Gastrocnemius medialis (tissue), 4 donors: ENCODE data around the gene MTMR4. TPM values are rescaled to one million over a fixed set of nuclear protein-coding genes. Genes with fewer than 3 reads are reported as not detected.

Experiments
- ATAC-seq, 2 donors: fragments of 150-250 bp; one replicate each; pipeline ENCODE4 v1.9.1; 2016
- DNase-seq, 2 donors: peaks; one replicate each; pipeline ENCODE4 v3.0.0-alpha.2; 2019
- H3K27ac ChIP-seq, 4 donors: fragments of 200-600 bp; sonication (generic); 1 replicate in 1 of 4; 2 replicates in 3 of 4; pipeline ENCODE4 v1.5.1; 2016 to 2018; ENCODE audit warnings: mild to moderate bottlenecking in 2 of 4, moderate library complexity in 1 of 4
- H3K27me3 ChIP-seq, 3 donors: fragments of 200-600 bp; sonication (generic) in 2 of 3; 1 replicate in 1 of 3; 2 replicates in 2 of 3; pipeline versions ENCODE4 v1.5.1 to v1.6.0; 2016 to 2019; ENCODE audit warnings: mild to moderate bottlenecking in 1 of 3, moderate library complexity in 1 of 3
- H3K36me3 ChIP-seq, 2 donors: fragments of 200-600 bp; sonication (generic) in 1 of 2; one replicate each; pipeline ENCODE4 v1.5.1; 2017 to 2018
- H3K4me1 ChIP-seq, 2 donors: fragments of 200-600 bp; sonication (generic) in 1 of 2; one replicate each; pipeline ENCODE4 v1.5.1; 2016 to 2017; ENCODE audit warnings: mild to moderate bottlenecking in 2 of 2
- H3K4me3 ChIP-seq, 4 donors: fragments of 200-600 bp; sonication (generic) in 3 of 4; 1 replicate in 1 of 4; 2 replicates in 3 of 4; pipeline ENCODE4 v1.5.1; 2016 to 2019; ENCODE audit warnings: mild to moderate bottlenecking in 2 of 4
- H3K9me3 ChIP-seq, 3 donors: fragments of 200-600 bp; sonication (generic) in 2 of 3; 1 replicate in 1 of 3; 2 replicates in 2 of 3; pipeline ENCODE4 v1.5.1; 2016 to 2019
- CTCF ChIP-seq, 5 experiments: fragments of 450-650 bp in 3 of 5; fragments of 200-600 bp in 2 of 5; sonication (generic) in 2 of 5; IDR thresholded peaks in 4 of 5; conservative IDR thresholded peaks in 1 of 5; 1 replicate in 4 of 5; 2 replicates in 1 of 5; pipeline ENCODE4 v1.5.1; 2016 to 2019; ENCODE audit warnings: antibody characterized with exemption in 5 of 5, mild to moderate bottlenecking in 3 of 5, moderate library complexity in 3 of 5
- POLR2A ChIP-seq, 2 donors: fragments of 450-650 bp; IDR thresholded peaks; one replicate each; pipeline ENCODE4 v1.6.1; 2017; ENCODE audit warnings: antibody characterized with exemption in 2 of 2, mild to moderate bottlenecking in 2 of 2, moderate library complexity in 2 of 2
- in situ Hi-C, 4 donors: fragments of 200-750 bp; cut with MboI; loops; one replicate each; pipeline versions ENCODE4 v1.15.0 to v1.8.0; 2017; ENCODE audit warnings: low sequenced_read_pairs in 4 of 4
- intact Hi-C: fragments of 100-400 bp; cut with DNase I; formaldehyde crosslinking; loops from one replicate; pipeline ENCODE4 v1.15.1; 2023; ENCODE audit warnings: low total_unique reads
- total RNA-seq, 4 donors: library from RNA; depleted of rRNA; stranded (reverse); fragments of >200 nt; gene quantifications; one replicate each; pipeline versions ENCODE4 v1.1.0 to v1.2.3, GENCODE V29; 2016

Gene MTMR4
- total RNA-seq, 4 donors from 2014 or later, result 7.9 to 16.1 (median 11.1) TPM

- in situ Hi-C loops, result no loop called here
- H3K4me1 ChIP-seq, result peaks cover 6 to 7% of the 10 kb centered on the region in 2 donors
- intact Hi-C loops, result no loop called here
Observed at GRCh38 chr17:58535431-58535830, 21.0 kb upstream of the MTMR4 start.

GRCh38 chr17:58534901-58535421 lies 20.5 kb upstream of the MTMR4 start:
- no peak overlapping the region for H3K4me3 ChIP-seq
- no peaks in the 10 kb centered on the region for H3K9me3 ChIP-seq
- in situ Hi-C loops, result no loop called here
- no peak overlapping the region for H3K27ac ChIP-seq
- TF ChIP-seq POLR2A (IDR thresholded peaks at IDR 0.05) (no peak), CTCF (IDR thresholded peaks at IDR 0.05 in 4 of 5, conservative IDR thresholded peaks at IDR 0.05 in 1 of 5) (no peak)
- intact Hi-C loops, result loop anchor here (5.0 kb wide), 1 partner anchor 157 kb away; the partner anchor contains the start of genes RAD51C and TEX14
- H3K4me1 ChIP-seq, result peaks cover 6 to 7% of the 10 kb centered on the region in 2 donors
- ATAC-seq (peak in 1 of 2 donors; percentile 47), DNase-seq (no peak)
- H3K36me3 ChIP-seq, result no peaks in the 10 kb centered on the region
- H3K27me3 ChIP-seq, result no peaks in the 10 kb centered on the region

More at GRCh38 chr17:58535431-58535830, 21.0 kb upstream of the MTMR4 start:
- DNase-seq, result no peak
- Histone ChIP-seq H3K4me3 (no peak overlapping the region), H3K36me3 (no peaks in the 10 kb centered on the region), H3K27me3 (no peaks in the 10 kb centered on the region), H3K9me3 (no peaks in the 10 kb centered on the region), H3K27ac (no peak overlapping the region)
- TF ChIP-seq POLR2A (IDR thresholded peaks at IDR 0.05), result no peak
- no peak for TF ChIP-seq CTCF (IDR thresholded peaks at IDR 0.05 in 4 of 5, conservative IDR thresholded peaks at IDR 0.05 in 1 of 5)
- peak in 1 of 2 donors; percentile 6 for ATAC-seq

DNA sequence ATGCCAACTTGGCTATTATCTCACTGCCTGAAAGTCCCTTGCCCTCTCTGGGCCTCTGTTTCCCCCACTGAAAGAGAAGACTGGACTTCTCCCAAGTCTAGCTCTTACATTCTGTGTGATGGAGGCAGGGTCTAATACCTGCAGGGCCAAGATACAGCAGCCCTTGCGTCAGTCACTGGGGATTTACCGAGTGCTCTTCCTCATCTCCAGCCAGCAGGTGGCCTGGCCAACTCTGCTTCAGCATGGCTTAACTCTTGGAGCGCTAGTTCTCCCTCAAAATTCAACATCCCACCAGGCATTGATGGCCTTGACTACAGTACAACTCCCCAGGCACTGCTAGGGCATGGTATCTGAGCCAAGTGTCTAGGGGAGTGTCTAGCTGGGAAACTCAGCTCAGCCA lies 19.9 kb upstream of the MTMR4 start:
- DNase-seq (no peak), ATAC-seq (no peak)
- no peak for TF ChIP-seq POLR2A (IDR thresholded peaks at IDR 0.05)
- no peak for TF ChIP-seq CTCF (IDR thresholded peaks at IDR 0.05 in 4 of 5, conservative IDR thresholded peaks at IDR 0.05 in 1 of 5)
- no peaks in the 10 kb centered on the region for H3K36me3 ChIP-seq
- no peak overlapping the region for H3K4me3 ChIP-seq
- intact Hi-C loops, result loop anchor here (5.0 kb wide), 1 partner anchor 158 kb away; the partner anchor contains the start of genes RAD51C and TEX14
- H3K27ac ChIP-seq, result no peak overlapping the region
- in situ Hi-C loops, result no loop called here
- H3K4me1 ChIP-seq, result peaks cover 6 to 7% of the 10 kb centered on the region in 2 donors
- no peaks in the 10 kb centered on the region for H3K27me3 ChIP-seq
- no peaks in the 10 kb centered on the region for H3K9me3 ChIP-seq

- Histone ChIP-seq H3K9me3 (no peaks in the 10 kb centered on the region), H3K36me3 (no peaks in the 10 kb centered on the region), H3K27ac (no peak overlapping the region), H3K4me1 (peaks cover 6 to 7% of the 10 kb centered on the region in 2 donors), H3K4me3 (no peak overlapping the region), H3K27me3 (no peaks in the 10 kb centered on the region)
- ATAC-seq (no peak), DNase-seq (no peak)
- intact Hi-C loops, result loop anchor here (5.0 kb wide), 1 partner anchor 159 kb away; the partner anchor contains the start of genes RAD51C and TEX14
- in situ Hi-C loops, result no loop called here
- TF ChIP-seq POLR2A (IDR thresholded peaks at IDR 0.05) (no peak), CTCF (IDR thresholded peaks at IDR 0.05 in 4 of 5, conservative IDR thresholded peaks at IDR 0.05 in 1 of 5) (no peak)
Observed at GRCh38 chr17:58533616-58534188, 19.3 kb upstream of the MTMR4 start.
